GM12875 (cell line): ENCODE measurements around the gene FAM168A.

Experiments
- H3K4me3 ChIP-seq: one replicate; pipeline ENCODE4 v1.5.1; 2011; ENCODE audit warnings: low read depth, low read length, control low read depth
- CTCF ChIP-seq: IDR thresholded peaks from 2 replicates; pipeline ENCODE4 v1.5.1; 2011; ENCODE audit warnings: low read depth, mild to moderate bottlenecking, control low read depth, inconsistent platforms, low read length, moderate library complexity, borderline replicate concordance; ENCODE audit not compliant: insufficient read depth

The FAM168A gene

GRCh38 chr11:73539506-73540084, 58.3 kb downstream of the FAM168A start:
- no peak overlapping the region for H3K4me3 ChIP-seq
- TF ChIP-seq CTCF, result no peak

- no peak for TF ChIP-seq CTCF
- H3K4me3 ChIP-seq, result no peak overlapping the region
Measured at GRCh38 chr11:73538381-73538872, 59.5 kb downstream of the FAM168A start.

GRCh38 chr11:73537969-73538368, 59.9 kb downstream of the FAM168A start:
- no peak overlapping the region for H3K4me3 ChIP-seq
- TF ChIP-seq CTCF, result no peak

GRCh38 chr11:73536961-73537360, 61.0 kb downstream of the FAM168A start:
- H3K4me3 ChIP-seq, result no peak overlapping the region
- TF ChIP-seq CTCF, result no peak

GRCh38 chr11:73532310-73532709, 65.6 kb downstream of the FAM168A start:
- no peak for TF ChIP-seq CTCF
- no peak overlapping the region for H3K4me3 ChIP-seq

GRCh38 chr11:73531386-73531785, 66.5 kb downstream of the FAM168A start:
- H3K4me3 ChIP-seq, result no peak overlapping the region
- no peak for TF ChIP-seq CTCF

- TF ChIP-seq CTCF, result no peak
Measured at GRCh38 chr11:73530109-73530508, 67.8 kb downstream of the FAM168A start.

More at GRCh38 chr11:73530109-73530508, 67.8 kb downstream of the FAM168A start:
- no peak overlapping the region for H3K4me3 ChIP-seq
